Immature natural killer cell (primary cell): ENCODE measurements around the gene BRIX1. TPM values are rescaled to one million over a fixed set of nuclear protein-coding genes. Genes with fewer than 3 reads are reported as not detected.
A peak's percentile ranks its signal among the peaks of the same experiment; 100 is the strongest.
"Not testable (repeated sequence)": the region's sequence is repeated elsewhere in the genome, so short reads cannot be mapped to it uniquely, and the experiment has no call there.

Source experiments
- DNase-seq, 3 donors: peaks; one replicate each; pipeline ENCODE4 v3.0.0; 2022; ENCODE audit warnings: mixed read lengths in 1 of 3
- H3K27ac Mint-ChIP-seq, 6 donors: one replicate each; pipeline ENCODE4 v1.8.0; 2020; ENCODE audit warnings: mixed read lengths in 6 of 6, mild to moderate bottlenecking in 5 of 6, inconsistent platforms in 4 of 6, moderate library complexity in 3 of 6
- H3K27me3 Mint-ChIP-seq, 3 donors: one replicate each; pipeline ENCODE4 v1.8.0; 2020 to 2021; ENCODE audit warnings: low read depth in 3 of 3, mild to moderate bottlenecking in 3 of 3, mixed read lengths in 3 of 3, moderate library complexity in 3 of 3, inconsistent platforms in 1 of 3
- H3K36me3 Mint-ChIP-seq, 3 donors: one replicate each; pipeline ENCODE4 v1.8.0; 2020; ENCODE audit warnings: mixed read lengths in 3 of 3, inconsistent platforms in 2 of 3, mild to moderate bottlenecking in 2 of 3
- H3K4me1 Mint-ChIP-seq, 2 donors: one replicate each; pipeline ENCODE4 v1.8.0; 2020; ENCODE audit warnings: inconsistent platforms in 2 of 2, mild to moderate bottlenecking in 2 of 2, mixed read lengths in 2 of 2, moderate library complexity in 1 of 2
- H3K4me3 Mint-ChIP-seq, 5 donors: one replicate each; pipeline ENCODE4 v1.8.0; 2020; ENCODE audit warnings: mild to moderate bottlenecking in 5 of 5, mixed read lengths in 5 of 5, inconsistent platforms in 3 of 5, moderate library complexity in 3 of 5
- H3K9me3 Mint-ChIP-seq, 6 donors: one replicate each; pipeline ENCODE4 v1.8.0; 2020; ENCODE audit warnings: mild to moderate bottlenecking in 6 of 6, mixed read lengths in 6 of 6, inconsistent platforms in 4 of 6, moderate library complexity in 3 of 6
- polyA plus RNA-seq, 3 donors: library from polyadenylated mRNA; unstranded; fragments of 300-500 nt; fragmentation: Illumina TruSeq; gene quantifications; one replicate each; pipeline ENCODE4 v1.2.3, GENCODE V29; 2021

Gene BRIX1
- polyA plus RNA-seq, 3 donors from 2014 or later = 29.7 to 43.1 (median 32.4) TPM

GRCh38 chr5:34895641-34896419, 19.7 kb upstream of the BRIX1 start:
- no peaks in the 10 kb centered on the region for H3K27me3 Mint-ChIP-seq
- no peak overlapping the region for H3K27ac Mint-ChIP-seq
- H3K4me3 Mint-ChIP-seq = no peak overlapping the region
- DNase-seq = no peak
- H3K36me3 Mint-ChIP-seq = peaks cover 0 to 6% (median 5%) of the 10 kb centered on the region in 3 donors
- H3K9me3 Mint-ChIP-seq = no peaks in the 10 kb centered on the region
- H3K4me1 Mint-ChIP-seq = no peaks in the 10 kb centered on the region

- DNase-seq = no peak
- Mint-ChIP-seq H3K27ac (no peak overlapping the region), H3K4me3 (no peak overlapping the region), H3K4me1 (no peaks in the 10 kb centered on the region), H3K36me3 (peaks cover 0 to 6% (median 5%) of the 10 kb centered on the region in 3 donors), H3K9me3 (no peaks in the 10 kb centered on the region), H3K27me3 (no peaks in the 10 kb centered on the region)
Observed at GRCh38 chr5:34897646-34898045, 17.9 kb upstream of the BRIX1 start.

- no peak overlapping the region for H3K4me3 Mint-ChIP-seq
- H3K9me3 Mint-ChIP-seq = no peaks in the 10 kb centered on the region
- no peaks in the 10 kb centered on the region for H3K4me1 Mint-ChIP-seq
- peak; percentile 25 to 48 (median 30) for DNase-seq
- H3K36me3 Mint-ChIP-seq = peaks cover 0 to 7% (median 5%) of the 10 kb centered on the region in 3 donors
- no peaks in the 10 kb centered on the region for H3K27me3 Mint-ChIP-seq
- H3K27ac Mint-ChIP-seq = no peak overlapping the region
Observed at GRCh38 chr5:34898258-34898895, 17.1 kb upstream of the BRIX1 start.

- Mint-ChIP-seq H3K4me3 (no peak overlapping the region), H3K27me3 (no peaks in the 10 kb centered on the region), H3K27ac (no peak overlapping the region), H3K4me1 (no peaks in the 10 kb centered on the region), H3K36me3 (peaks cover 0 to 11% (median 5%) of the 10 kb centered on the region in 3 donors), H3K9me3 (no peaks in the 10 kb centered on the region)
- no peak for DNase-seq
Observed at GRCh38 chr5:34899066-34899465, 16.4 kb upstream of the BRIX1 start.

GRCh38 chr5:34900652-34901051, 14.9 kb upstream of the BRIX1 start:
- DNase-seq = no peak
- H3K4me3 Mint-ChIP-seq = no peak overlapping the region
- H3K27me3 Mint-ChIP-seq = no peaks in the 10 kb centered on the region
- H3K9me3 Mint-ChIP-seq = no peaks in the 10 kb centered on the region
- no peak overlapping the region for H3K27ac Mint-ChIP-seq
- peaks cover 0 to 11% (median 5%) of the 10 kb centered on the region in 3 donors for H3K36me3 Mint-ChIP-seq
- no peaks in the 10 kb centered on the region for H3K4me1 Mint-ChIP-seq

GRCh38 chr5:34903260-34903659, 12.3 kb upstream of the BRIX1 start:
- Mint-ChIP-seq H3K4me1 (no peaks in the 10 kb centered on the region), H3K9me3 (no peaks in the 10 kb centered on the region), H3K27me3 (peaks cover 0 to 2% (median 0%) of the 10 kb centered on the region in 3 donors)

GRCh38 chr5:34905564-34905963, 9.9 kb upstream of the BRIX1 start:
- Mint-ChIP-seq H3K27ac (no peak overlapping the region), H3K4me3 (no peak overlapping the region), H3K9me3 (no peaks in the 10 kb centered on the region), H3K27me3 (peaks cover 0 to 2% (median 0%) of the 10 kb centered on the region in 3 donors), H3K36me3 (peaks cover 4 to 26% (median 10%) of the 10 kb centered on the region in 3 donors), H3K4me1 (no peaks in the 10 kb centered on the region)
- no peak for DNase-seq

More at GRCh38 chr5:34903260-34903659, 12.3 kb upstream of the BRIX1 start:
- no peak overlapping the region for H3K4me3 Mint-ChIP-seq
- peaks cover 0 to 11% (median under 1%) of the 10 kb centered on the region in 3 donors for H3K36me3 Mint-ChIP-seq
- H3K27ac Mint-ChIP-seq = no peak overlapping the region
- DNase-seq = no peak

GRCh38 chr5:34913072-34913471, 2.4 kb upstream of the BRIX1 start:
- H3K9me3 Mint-ChIP-seq = no peaks in the 10 kb centered on the region
- H3K36me3 Mint-ChIP-seq = peaks cover 4 to 32% (median 25%) of the 10 kb centered on the region in 3 donors
- H3K4me1 Mint-ChIP-seq = peaks cover 23 to 31% of the 10 kb centered on the region in 2 donors
- no peaks in the 10 kb centered on the region for H3K27me3 Mint-ChIP-seq
- no peak for DNase-seq
- H3K27ac Mint-ChIP-seq = no peak overlapping the region
- no peak overlapping the region for H3K4me3 Mint-ChIP-seq

- Mint-ChIP-seq H3K4me3 (no peak overlapping the region), H3K4me1 (peaks cover 23 to 31% of the 10 kb centered on the region in 2 donors), H3K27me3 (no peaks in the 10 kb centered on the region), H3K27ac (no peak overlapping the region), H3K9me3 (no peaks in the 10 kb centered on the region), H3K36me3 (peaks cover 0 to 20% (median 19%) of the 10 kb centered on the region in 3 donors)
- peak in 1 of 3 donors; percentile 7 for DNase-seq
Observed at GRCh38 chr5:34914671-34915138, 806 bp upstream of the BRIX1 start.

- peaks cover 23 to 31% of the 10 kb centered on the region in 2 donors for H3K4me1 Mint-ChIP-seq
- H3K27ac Mint-ChIP-seq = no peak overlapping the region
- peaks cover 0 to 23% (median 19%) of the 10 kb centered on the region in 3 donors for H3K36me3 Mint-ChIP-seq
- DNase-seq = no peak
- no peaks in the 10 kb centered on the region for H3K27me3 Mint-ChIP-seq
- no peaks in the 10 kb centered on the region for H3K9me3 Mint-ChIP-seq
- no peak overlapping the region for H3K4me3 Mint-ChIP-seq
Observed at GRCh38 chr5:34915856-34916192, 313 bp downstream of the BRIX1 start.

GRCh38 chr5:34916518-34916917, 1.0 kb downstream of the BRIX1 start:
- peaks cover 23 to 31% of the 10 kb centered on the region in 2 donors for H3K4me1 Mint-ChIP-seq
- H3K9me3 Mint-ChIP-seq = no peaks in the 10 kb centered on the region
- DNase-seq = no peak
- no peaks in the 10 kb centered on the region for H3K27me3 Mint-ChIP-seq
- H3K36me3 Mint-ChIP-seq = peaks cover 0 to 21% (median 15%) of the 10 kb centered on the region in 3 donors
- peak overlapping the region in 1 of 6 donors; percentile 38 for H3K27ac Mint-ChIP-seq
- H3K4me3 Mint-ChIP-seq = peak overlapping the region in 1 of 5 donors; percentile 4

- peaks cover 4 to 19% (median 13%) of the 10 kb centered on the region in 3 donors for H3K36me3 Mint-ChIP-seq
- no peaks in the 10 kb centered on the region for H3K27me3 Mint-ChIP-seq
- H3K4me3 Mint-ChIP-seq = peak overlapping the region in 3 of 5 donors; percentile 14 to 33 (median 31)
- peak overlapping the region in 4 of 6 donors; percentile 4 to 42 (median 12) for H3K27ac Mint-ChIP-seq
- no peaks in the 10 kb centered on the region for H3K9me3 Mint-ChIP-seq
- no peak for DNase-seq
- peaks cover 18 to 31% of the 10 kb centered on the region in 2 donors for H3K4me1 Mint-ChIP-seq
Observed at GRCh38 chr5:34918025-34918424, 2.5 kb downstream of the BRIX1 start.

- no peaks in the 10 kb centered on the region for H3K9me3 Mint-ChIP-seq
- H3K36me3 Mint-ChIP-seq = peaks cover 9 to 25% (median 17%) of the 10 kb centered on the region in 3 donors
- no peak overlapping the region for H3K4me3 Mint-ChIP-seq
- no peaks in the 10 kb centered on the region for H3K27me3 Mint-ChIP-seq
- no peak overlapping the region for H3K27ac Mint-ChIP-seq
- no peak for DNase-seq
- H3K4me1 Mint-ChIP-seq = peaks cover 10 to 25% of the 10 kb centered on the region in 2 donors
Observed at GRCh38 chr5:34919077-34919476, 3.6 kb downstream of the BRIX1 start.

- H3K9me3 Mint-ChIP-seq, H3K4me3 Mint-ChIP-seq, H3K4me1 Mint-ChIP-seq, H3K27me3 Mint-ChIP-seq, H3K27ac Mint-ChIP-seq, DNase-seq: not testable (repeated sequence)
- peaks cover 15 to 37% (median 17%) of the 10 kb centered on the region in 3 donors for H3K36me3 Mint-ChIP-seq
Observed at GRCh38 chr5:34923256-34923655, 7.7 kb downstream of the BRIX1 start.
